BLaER1 (cell line): ENCODE data around the gene PPARD.
A peak's percentile ranks its signal among the peaks of the same experiment; 100 is the strongest.

Source experiments
- H3K27ac ChIP-seq: shearing (Covaris generic); formaldehyde crosslinking; 2 replicates; pipeline ENCODE4 v1.8.1; 2022
- H3K27me3 ChIP-seq: shearing (Covaris generic); formaldehyde crosslinking; 2 replicates; pipeline ENCODE4 v1.8.1; 2022
- H3K36me3 ChIP-seq: shearing (Covaris generic); formaldehyde crosslinking; 2 replicates; pipeline ENCODE4 v1.8.1; 2022
- H3K4me1 ChIP-seq: shearing (Covaris generic); formaldehyde crosslinking; 2 replicates; pipeline ENCODE4 v1.8.1; 2022
- H3K4me2 ChIP-seq: shearing (Covaris generic); formaldehyde crosslinking; 2 replicates; pipeline ENCODE4 v1.8.1; 2022
- H3K4me3 ChIP-seq: shearing (Covaris generic); formaldehyde crosslinking; 2 replicates; pipeline ENCODE4 v1.8.1; 2022
- H3K9ac ChIP-seq: shearing (Covaris generic); formaldehyde crosslinking; 2 replicates; pipeline ENCODE4 v1.8.1; 2022
- H3K9me3 ChIP-seq: shearing (Covaris generic); formaldehyde crosslinking; 2 replicates; pipeline ENCODE4 v1.8.1; 2022
- H4K20me1 ChIP-seq: shearing (Covaris generic); formaldehyde crosslinking; 2 replicates; pipeline ENCODE4 v1.8.1; 2022
- Cebpa-rat ChIP-seq: shearing (Covaris generic); IDR thresholded peaks from 2 replicates; pipeline ENCODE4 v1.8.1; 2022

Gene PPARD

DNA sequence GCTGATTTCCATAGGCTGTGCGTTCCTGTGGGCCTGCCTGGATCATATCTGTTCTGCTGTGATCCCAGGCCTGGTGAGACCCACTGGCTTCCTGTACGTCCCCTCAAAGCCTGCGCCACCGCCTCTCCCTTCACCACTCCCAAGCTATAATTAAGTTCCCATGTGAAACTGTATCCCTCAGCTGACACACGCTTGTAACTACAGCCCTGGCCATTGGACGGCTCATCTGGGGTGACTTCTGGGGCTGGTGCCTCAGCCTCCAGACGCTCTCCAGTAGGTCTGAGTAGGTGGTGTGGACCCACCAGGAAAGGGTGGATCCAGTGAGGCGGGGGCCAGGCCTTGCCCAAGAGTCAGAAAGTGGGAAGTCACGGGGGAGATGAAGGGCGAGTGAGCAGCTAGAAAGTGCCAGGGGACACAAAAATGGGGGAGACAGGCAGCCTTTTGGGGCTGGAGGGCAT is 21.0 kb downstream of the PPARD start:
- Histone ChIP-seq H3K4me2 (peak overlapping the region; percentile 84), H3K36me3 (peaks cover 24% of the 10 kb centered on the region), H4K20me1 (peaks cover 40% of the 10 kb centered on the region), H3K9me3 (no peaks in the 10 kb centered on the region), H3K4me1 (peaks cover 74% of the 10 kb centered on the region), H3K4me3 (peak overlapping the region; percentile 28; the same call in 1 of the 2 replicates), H3K27ac (peak overlapping the region; percentile 70), H3K9ac (peak overlapping the region; percentile 52), H3K27me3 (no peaks in the 10 kb centered on the region)
- TF ChIP-seq Cebpa-rat = no peak

DNA sequence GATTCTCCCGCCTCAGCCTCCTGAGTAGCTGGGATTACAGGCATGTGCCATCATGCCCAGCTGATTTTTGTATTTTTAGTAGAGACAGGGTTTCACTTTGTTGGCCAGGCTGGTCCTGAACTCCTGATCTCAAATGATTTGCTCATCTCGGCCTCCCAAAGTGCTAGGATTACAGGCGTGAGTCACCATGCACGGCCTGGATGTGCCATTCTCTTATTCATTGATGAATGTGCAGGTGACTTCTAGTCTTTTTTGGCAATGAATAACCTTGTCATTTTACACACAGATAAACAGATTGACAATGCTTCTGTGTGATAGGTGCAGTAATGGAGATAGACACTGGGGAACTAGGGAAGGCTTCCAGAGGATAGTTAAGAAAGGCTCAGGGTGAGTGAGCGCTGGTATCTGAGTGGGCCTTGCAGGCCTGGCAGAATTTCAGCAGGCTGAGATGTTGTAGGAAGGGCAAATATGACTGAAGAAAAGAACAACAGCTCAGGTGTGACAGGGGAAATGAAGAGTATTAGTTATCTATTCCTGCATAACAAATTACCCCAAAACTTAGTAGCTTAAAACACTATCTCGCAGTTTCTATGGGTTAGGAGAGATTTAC is 23.3 kb downstream of the PPARD start:
- Histone ChIP-seq H3K4me3 (no peak overlapping the region), H3K4me1 (peaks cover 74% of the 10 kb centered on the region), H3K9ac (no peak overlapping the region), H3K36me3 (peaks cover 14% of the 10 kb centered on the region), H3K27ac (no peak overlapping the region), H3K4me2 (no peak overlapping the region), H3K9me3 (no peaks in the 10 kb centered on the region), H3K27me3 (no peaks in the 10 kb centered on the region), H4K20me1 (peaks cover 30% of the 10 kb centered on the region)
- no peak for TF ChIP-seq Cebpa-rat

DNA sequence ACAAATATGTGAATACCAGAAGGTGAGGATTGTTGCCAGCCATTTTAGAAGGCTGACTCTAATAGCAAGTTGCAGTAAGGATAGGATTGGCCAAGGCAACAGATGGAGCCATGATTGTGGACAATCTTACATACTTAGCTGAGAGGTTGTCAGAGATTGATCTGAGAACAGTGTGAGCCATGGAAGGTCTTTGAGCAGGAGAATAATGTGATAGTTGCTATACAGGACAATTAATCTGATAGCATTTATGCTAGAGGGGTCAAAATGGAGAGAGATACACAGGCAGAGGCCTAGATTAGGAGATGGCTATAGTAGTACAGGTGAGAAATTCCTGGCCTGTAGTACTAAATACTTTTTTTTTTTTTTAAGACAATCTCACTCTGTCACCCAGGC is 23.8 kb downstream of the PPARD start:
- Histone ChIP-seq H3K4me3 (no peak overlapping the region), H3K9me3 (no peaks in the 10 kb centered on the region), H4K20me1 (peaks cover 25% of the 10 kb centered on the region), H3K36me3 (peaks cover 14% of the 10 kb centered on the region), H3K27me3 (no peaks in the 10 kb centered on the region), H3K9ac (no peak overlapping the region), H3K27ac (no peak overlapping the region), H3K4me2 (no peak overlapping the region), H3K4me1 (peaks cover 74% of the 10 kb centered on the region)
- no peak for TF ChIP-seq Cebpa-rat

DNA sequence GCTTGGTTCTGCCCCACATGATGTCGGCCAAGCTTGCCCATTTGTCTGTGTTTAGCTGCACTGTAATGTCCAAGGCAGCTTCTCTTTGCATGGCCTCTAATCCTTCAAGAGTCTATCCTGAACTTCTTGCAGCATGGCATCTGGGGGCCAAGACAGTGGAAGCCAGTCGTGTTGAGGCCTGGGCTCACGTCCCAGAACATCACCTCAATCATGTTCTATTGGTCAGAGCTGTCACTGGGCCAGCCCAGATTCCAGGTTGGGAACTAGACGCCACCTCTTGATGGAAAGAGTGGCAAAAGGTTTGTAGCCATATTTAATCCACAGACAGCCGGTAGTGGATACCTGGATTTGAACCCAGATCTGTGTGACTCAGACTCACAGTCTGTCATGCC is 25.3 kb downstream of the PPARD start:
- Histone ChIP-seq H4K20me1 (peaks cover 10% of the 10 kb centered on the region), H3K36me3 (peaks cover 14% of the 10 kb centered on the region), H3K9me3 (no peaks in the 10 kb centered on the region), H3K4me3 (no peak overlapping the region), H3K9ac (no peak overlapping the region), H3K27ac (no peak overlapping the region), H3K27me3 (no peaks in the 10 kb centered on the region), H3K4me1 (peaks cover 66% of the 10 kb centered on the region), H3K4me2 (peak overlapping the region; percentile 47)
- no peak for TF ChIP-seq Cebpa-rat

DNA sequence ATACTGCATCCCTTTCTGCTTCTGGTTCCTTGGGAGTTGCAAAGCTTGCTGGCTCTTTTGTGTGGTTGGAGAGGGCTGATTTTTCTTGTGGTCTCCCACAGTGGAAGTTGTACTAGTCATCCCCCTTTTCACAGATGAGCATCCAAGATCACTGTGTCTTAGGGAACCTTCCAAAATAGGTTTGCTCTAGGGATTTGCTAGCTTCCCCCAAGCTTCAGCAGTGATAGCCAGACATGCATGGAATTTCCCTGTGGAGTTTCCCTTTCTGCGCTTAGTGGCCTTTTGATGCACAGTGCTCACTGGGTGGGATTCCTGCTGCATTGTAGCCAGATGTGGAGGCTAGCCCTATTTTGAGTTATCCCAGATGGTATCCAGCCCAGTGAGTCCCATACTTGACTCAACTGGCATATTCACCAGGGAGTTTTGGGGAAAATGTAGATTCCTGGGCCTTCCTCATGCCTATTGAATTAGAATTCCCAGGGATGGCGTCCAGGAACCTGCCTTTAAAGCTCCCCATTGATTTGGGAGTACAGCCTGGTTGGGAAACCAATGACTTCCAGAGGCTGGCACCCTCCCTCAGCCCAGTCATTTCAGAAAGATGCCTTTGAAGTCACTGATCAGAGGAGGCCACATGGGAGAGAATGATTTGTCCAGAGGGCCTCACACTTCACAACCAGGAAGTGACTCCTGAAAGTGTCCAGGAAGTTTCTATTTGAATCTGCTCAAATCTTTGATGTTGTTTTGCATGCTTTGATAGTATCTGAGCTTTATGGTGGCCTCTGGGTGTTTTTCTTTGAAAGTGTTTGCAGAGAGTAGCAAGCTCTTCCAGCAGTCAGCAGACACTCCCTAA is 25.9 kb downstream of the PPARD start:
- Histone ChIP-seq H3K4me1 (peaks cover 60% of the 10 kb centered on the region), H3K36me3 (peaks cover 14% of the 10 kb centered on the region), H4K20me1 (peaks cover 4% of the 10 kb centered on the region), H3K9ac (no peak overlapping the region), H3K27ac (no peak overlapping the region; the same call in 1 of the 2 replicates), H3K4me2 (peak overlapping the region; percentile 47), H3K9me3 (no peaks in the 10 kb centered on the region), H3K27me3 (no peaks in the 10 kb centered on the region), H3K4me3 (no peak overlapping the region)
- TF ChIP-seq Cebpa-rat = no peak

DNA sequence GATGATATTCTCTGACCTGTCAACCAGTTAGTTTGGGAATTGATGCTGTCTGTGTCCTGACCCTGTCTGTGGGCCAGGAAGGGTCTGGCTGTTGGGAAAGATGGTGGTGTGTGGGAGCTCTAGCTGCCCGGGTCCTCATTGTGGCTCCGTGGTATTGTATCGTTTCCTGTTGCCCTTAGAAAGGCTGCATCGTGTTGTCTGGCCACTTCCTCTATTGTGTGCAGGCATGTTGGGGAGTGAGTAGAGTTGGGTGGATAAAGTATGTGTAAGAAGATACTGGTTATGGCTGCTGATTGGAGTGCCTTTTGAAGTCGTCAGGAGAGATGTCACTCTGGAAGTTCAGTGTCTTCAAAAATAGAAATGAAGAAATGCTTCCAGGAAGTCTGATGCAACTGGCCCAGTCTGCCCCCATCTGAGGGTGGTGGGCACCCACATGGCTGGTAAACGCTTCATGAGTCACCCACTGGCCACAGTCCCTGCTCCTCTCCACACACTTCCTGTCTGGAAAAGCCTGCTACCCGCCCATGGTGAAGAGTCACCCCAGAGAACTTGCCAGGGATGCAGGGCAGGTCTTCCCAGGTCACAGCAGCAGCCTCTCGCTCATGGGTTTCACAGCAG is 27.9 kb downstream of the PPARD start:
- Histone ChIP-seq H3K9me3 (no peaks in the 10 kb centered on the region), H3K36me3 (peaks cover 18% of the 10 kb centered on the region), H4K20me1 (no peaks in the 10 kb centered on the region; the same call in 1 of the 2 replicates), H3K27me3 (no peaks in the 10 kb centered on the region), H3K27ac (peak overlapping the region; percentile 82), H3K9ac (peak overlapping the region; percentile 70), H3K4me2 (peak overlapping the region; percentile 94), H3K4me3 (peak overlapping the region; percentile 16), H3K4me1 (peaks cover 47% of the 10 kb centered on the region)
- no peak for TF ChIP-seq Cebpa-rat

DNA sequence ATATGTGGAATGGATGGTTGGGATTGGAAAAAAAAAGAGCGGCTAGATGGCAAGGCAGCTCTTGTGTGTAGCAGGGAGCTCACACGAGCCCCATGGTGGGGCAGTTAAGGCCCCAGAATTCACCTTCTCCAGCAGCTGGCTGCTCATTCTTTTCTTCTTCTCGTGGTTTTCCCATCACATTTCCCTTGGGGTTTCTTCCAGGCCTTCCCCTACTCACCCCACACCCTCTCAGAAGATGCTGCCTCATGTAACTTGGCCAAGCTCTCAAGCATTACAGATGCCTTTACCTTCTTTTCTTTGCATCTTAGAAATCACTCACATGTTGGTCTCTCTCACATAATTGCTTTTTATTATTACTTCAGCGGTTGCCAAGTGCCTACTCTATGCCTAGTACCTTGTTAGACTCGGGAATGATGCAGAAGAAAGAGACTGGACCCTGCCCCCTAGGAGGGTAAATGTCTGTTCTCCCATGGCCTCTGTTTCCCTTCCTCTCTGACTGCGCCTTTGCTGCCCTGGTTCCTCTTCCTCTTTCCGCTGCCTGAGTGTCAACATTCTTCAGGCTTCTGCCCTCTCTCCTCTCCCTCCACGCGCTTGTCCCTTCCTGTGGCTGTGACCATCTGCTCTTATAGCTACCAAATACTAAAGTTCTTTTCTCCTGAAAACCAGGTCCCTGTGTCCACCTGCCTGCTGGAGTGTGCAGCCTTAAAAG is 28.6 kb downstream of the PPARD start:
- no peak for TF ChIP-seq Cebpa-rat
- no peaks in the 10 kb centered on the region for H3K9me3 ChIP-seq
- peaks cover 18% of the 10 kb centered on the region for H3K36me3 ChIP-seq
- H4K20me1 ChIP-seq = no peaks in the 10 kb centered on the region; the same call in 1 of the 2 replicates
- peak overlapping the region; percentile 82 for H3K27ac ChIP-seq
- peaks cover 48% of the 10 kb centered on the region for H3K4me1 ChIP-seq
- peak overlapping the region; percentile 16 for H3K4me3 ChIP-seq
- peak overlapping the region; percentile 70 for H3K9ac ChIP-seq
- no peaks in the 10 kb centered on the region for H3K27me3 ChIP-seq
- peak overlapping the region; percentile 94 for H3K4me2 ChIP-seq

DNA sequence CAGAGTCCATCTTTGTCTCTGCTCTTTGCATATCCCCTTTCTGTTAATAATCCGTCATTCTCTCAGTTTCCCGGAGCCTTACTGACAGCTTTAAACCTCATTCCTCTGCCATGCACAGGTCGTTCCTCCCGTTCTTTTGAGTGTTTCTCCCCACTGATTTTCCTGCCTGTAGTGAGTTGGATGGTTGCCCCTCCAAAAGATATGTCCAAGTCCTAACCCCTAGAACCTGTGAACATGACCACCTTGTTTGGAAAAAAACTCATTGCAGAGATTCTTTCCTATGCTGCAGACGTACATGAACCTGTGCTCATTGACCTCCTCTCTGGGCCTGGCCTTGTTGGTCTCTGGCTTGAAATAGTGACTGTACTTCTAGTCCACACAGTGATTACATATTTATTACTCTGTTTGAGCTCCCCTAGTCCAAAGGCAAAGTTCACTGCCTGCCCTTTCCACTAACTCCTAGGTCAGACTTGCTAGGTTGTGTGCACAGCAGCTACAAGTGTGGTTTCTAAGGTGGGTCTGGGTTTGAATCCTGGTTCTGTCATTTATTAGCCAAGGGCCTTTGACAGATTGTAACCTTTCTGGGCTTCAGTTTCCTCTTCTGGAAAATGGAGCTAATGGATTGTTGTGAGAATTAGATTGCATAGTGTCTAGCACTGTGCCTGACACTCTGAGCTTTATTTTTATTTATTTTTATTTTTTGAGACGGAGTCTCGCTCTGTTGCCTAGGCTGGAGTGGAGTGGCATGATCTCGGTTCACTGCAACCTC is 29.3 kb downstream of the PPARD start:
- Histone ChIP-seq H3K9me3 (no peaks in the 10 kb centered on the region), H3K27me3 (no peaks in the 10 kb centered on the region), H3K4me1 (peaks cover 55% of the 10 kb centered on the region), H4K20me1 (peaks cover 5% of the 10 kb centered on the region; the same call in 1 of the 2 replicates), H3K9ac (peak overlapping the region; percentile 70; the same call in 1 of the 2 replicates), H3K36me3 (peaks cover 16% of the 10 kb centered on the region), H3K4me2 (peak overlapping the region; percentile 94), H3K4me3 (no peak overlapping the region), H3K27ac (peak overlapping the region; percentile 82)
- TF ChIP-seq Cebpa-rat = no peak

DNA sequence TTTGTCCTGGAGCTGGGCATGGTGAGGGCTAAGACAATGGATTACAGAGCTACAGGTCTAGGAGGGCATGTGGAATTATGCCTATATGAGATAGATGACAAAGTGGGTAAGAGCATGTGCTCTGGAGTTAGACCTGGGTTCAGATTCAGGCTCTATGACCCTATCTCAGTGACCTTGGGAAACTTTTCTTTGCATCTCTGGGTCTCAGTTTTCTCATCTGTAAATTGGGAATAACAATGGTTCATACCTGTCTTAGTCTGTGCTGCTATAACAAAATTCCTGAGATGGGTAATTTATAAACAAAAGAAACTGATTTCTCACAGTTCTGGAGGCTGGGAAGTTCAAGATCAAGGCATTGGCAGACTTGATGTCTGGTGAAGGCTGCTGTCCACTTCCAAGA is 30.3 kb downstream of the PPARD start:
- H3K4me3 ChIP-seq = no peak overlapping the region

More for the DNA sequence above, 30.3 kb downstream of the PPARD start:
- Histone ChIP-seq H3K27ac (no peak overlapping the region), H3K9ac (no peak overlapping the region), H3K4me2 (no peak overlapping the region), H3K9me3 (no peaks in the 10 kb centered on the region), H3K36me3 (peaks cover 6% of the 10 kb centered on the region; the same call in 1 of the 2 replicates), H3K4me1 (peaks cover 50% of the 10 kb centered on the region), H4K20me1 (peaks cover 15% of the 10 kb centered on the region; the same call in 1 of the 2 replicates), H3K27me3 (no peaks in the 10 kb centered on the region)
- TF ChIP-seq Cebpa-rat = no peak
